HepG2 (cell line): ENCODE measurements around the gene ANKRD29. TPM values are rescaled to one million over a fixed set of nuclear protein-coding genes. Genes with fewer than 3 reads are reported as not detected.

Experiments used
- AGO2 ChIP-seq: fragments of 200-400 bp; formaldehyde crosslinking; optimal IDR thresholded peaks from 2 replicates; pipeline ENCODE3; 2017; ENCODE audit warnings: mild to moderate bottlenecking, low read depth, low read length, moderate library complexity
- ARNT ChIP-seq: fragments of 450-650 bp; IDR thresholded peaks from 2 replicates; pipeline ENCODE4 v1.6.1; 2017
- BHLHE40 ChIP-seq: IDR thresholded peaks from 2 replicates; pipeline ENCODE4 v1.6.1; 2011; ENCODE audit warnings: low read length, improper control_type of control experiment
- BORCS8-MEF2B ChIP-seq: sonication (generic); formaldehyde crosslinking; IDR thresholded peaks from 2 replicates; pipeline ENCODE4 v1.8.0; 2022; ENCODE audit warnings: mild to moderate bottlenecking, missing genetic modification reagents
- CCAR2 ChIP-seq: fragments of 200-400 bp; formaldehyde crosslinking; optimal IDR thresholded peaks from 2 replicates; pipeline ENCODE3; 2018; ENCODE audit warnings: low read depth, mild to moderate bottlenecking, low read length, moderate library complexity
- CHCHD3 ChIP-seq: sonication (generic); formaldehyde crosslinking; IDR thresholded peaks from 2 replicates; pipeline ENCODE4 v1.8.0; 2022; ENCODE audit warnings: mild to moderate bottlenecking, missing genetic modification reagents, moderate library complexity
- GABPA ChIP-seq, 2 experiments: IDR thresholded peaks; 2 replicates each; pipeline ENCODE4 v1.6.1; 2011 to 2016; ENCODE audit warnings: low read depth in 2 of 2, low read length in 1 of 2, missing biosample characterization in 1 of 2, missing genetic modification characterization in 1 of 2
- GABPB1 ChIP-seq: IDR thresholded peaks from 2 replicates; pipeline ENCODE4 v1.6.1; 2016; ENCODE audit warnings: mild to moderate bottlenecking, missing genetic modification reagents, moderate library complexity, missing compliant biosample characterization
- GATA4 ChIP-seq: sonication (generic); IDR thresholded peaks from 2 replicates; pipeline ENCODE4 v1.6.1; 2016; ENCODE audit warnings: antibody characterized with exemption, low read depth, borderline replicate concordance
- HHEX ChIP-seq: IDR thresholded peaks from 2 replicates; pipeline ENCODE4 v1.6.1; 2016; ENCODE audit warnings: control low read depth
- MAFG ChIP-seq: sonication (generic); formaldehyde crosslinking; IDR thresholded peaks from 2 replicates; pipeline ENCODE4 v1.5.1; 2020; ENCODE audit warnings: mild to moderate bottlenecking, missing genetic modification reagents
- MAFK ChIP-seq, 2 experiments: IDR thresholded peaks in 1 of 2; conservative IDR thresholded peaks in 1 of 2; 2 replicates each; pipeline ENCODE4 v1.6.1; 2011; ENCODE audit warnings: improper control_type of control experiment in 2 of 2, low read length in 2 of 2
- NCOR1 ChIP-seq: fragments of 200-600 bp; sonication (generic); IDR thresholded peaks from 2 replicates; pipeline ENCODE4 v1.7.0; 2017; ENCODE audit warnings: antibody characterized with exemption, low read length, borderline replicate concordance
- PPARG ChIP-seq: conservative IDR thresholded peaks from 2 replicates; pipeline ENCODE4 v1.6.1; 2016; ENCODE audit warnings: missing biosample characterization, missing genetic modification reagents
- RBM22 ChIP-seq: fragments of 200-400 bp; formaldehyde crosslinking; optimal IDR thresholded peaks from 2 replicates; pipeline ENCODE3; 2017; ENCODE audit warnings: mild to moderate bottlenecking, low read length, moderate library complexity
- RFXANK ChIP-seq: IDR thresholded peaks from 2 replicates; pipeline ENCODE4 v1.6.1; 2016
- ZBTB38 ChIP-seq: sonication (generic); formaldehyde crosslinking; IDR thresholded peaks from 2 replicates; pipeline ENCODE4 v1.5.1; 2020; ENCODE audit warnings: mild to moderate bottlenecking, missing genetic modification reagents
- ZNF547 ChIP-seq: sonication (generic); formaldehyde crosslinking; IDR thresholded peaks from 2 replicates; pipeline ENCODE4 v1.5.1; 2020; ENCODE audit warnings: mild to moderate bottlenecking, missing genetic modification reagents
- ZNF644 ChIP-seq: IDR thresholded peaks from 2 replicates; pipeline ENCODE4 v1.6.1; 2016; ENCODE audit warnings: low read depth
- ZSCAN9 ChIP-seq: IDR thresholded peaks from 2 replicates; pipeline ENCODE4 v1.6.1; 2016; ENCODE audit warnings: borderline replicate concordance
- polyA plus RNA-seq, 8 experiments: library from polyadenylated mRNA; depleted of rRNA in 3 of 8; stranded (reverse) in 7 of 8; unstranded in 1 of 8; fragments of >200 nt; fragmentation: Illumina TruSeq in 4 of 8; extraction: Trizol in 4 of 8; gene quantifications; 2 replicates each; pipeline versions ENCODE4 v1.2.1 to v1.2.3, GENCODE V29; 2011 to 2016; ENCODE audit warnings: low read depth in 4 of 8, missing spikeins in 1 of 8, mixed read lengths in 1 of 8; ENCODE audit not compliant: insufficient read depth in 1 of 8
- total RNA-seq, 5 experiments: library from RNA; depleted of rRNA; stranded (reverse); fragments of >200 nt; fragmentation: Illumina TruSeq; extraction: Trizol; gene quantifications; 2 replicates each; pipeline ENCODE4 v1.2.3, GENCODE V29; 2016; ENCODE audit warnings: low read depth in 1 of 5
- TF ChIP-seq, protein P1 (sequence below): sonication (generic); formaldehyde crosslinking; IDR thresholded peaks from 2 replicates; pipeline ENCODE4 v1.4.0; 2020; ENCODE audit warnings: mild to moderate bottlenecking, low read depth, missing genetic modification reagents
- TF ChIP-seq, protein P2 (sequence below): sonication (generic); formaldehyde crosslinking; IDR thresholded peaks from 2 replicates; pipeline ENCODE4 v1.4.0; 2020; ENCODE audit warnings: low read depth, missing genetic modification reagents

Gene ANKRD29
- total and polyA plus RNA-seq, 2 of the 13 experiments (the other 11 are each of a cell fraction or from before 2014, with no cell fraction given), result not detected

DNA sequence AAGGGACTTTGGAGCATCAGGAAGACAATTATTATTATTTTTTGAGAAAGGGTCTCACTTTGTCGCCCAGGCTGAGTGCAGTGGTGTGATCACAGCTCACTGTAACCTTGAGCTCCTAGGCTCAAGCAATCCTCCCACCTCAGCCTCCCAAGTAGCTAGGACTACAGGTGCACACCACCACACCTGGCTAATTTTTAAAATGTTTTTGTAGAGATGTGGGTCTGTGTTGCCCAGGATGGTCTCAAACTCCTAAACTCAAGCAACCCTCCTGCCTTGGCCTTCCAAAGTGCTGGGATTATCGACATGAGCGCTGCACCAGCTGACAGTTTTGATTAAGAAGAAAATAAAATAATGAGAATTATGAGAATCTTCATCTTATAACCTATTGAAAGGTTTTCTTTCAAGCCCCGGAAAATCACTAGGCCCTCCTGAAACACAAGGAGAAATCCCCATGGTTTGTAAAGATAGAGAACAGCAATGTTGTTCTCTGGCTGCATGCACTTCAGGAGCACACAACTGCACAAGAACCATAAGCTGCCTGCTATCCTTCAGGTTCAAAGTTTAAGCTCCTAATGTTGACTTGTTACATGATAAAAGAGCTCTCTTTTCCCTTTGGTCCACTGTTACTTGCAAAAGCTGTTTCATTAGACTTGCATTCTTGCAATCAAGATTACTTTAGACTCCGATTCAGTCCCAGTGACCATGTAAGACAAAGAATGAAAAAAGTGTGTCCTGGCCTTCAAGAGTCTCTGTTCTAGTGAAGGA, 93.2 kb downstream of the ANKRD29 start (continued):
- no peak for TF ChIP-seq MAFG
- no peak for TF ChIP-seq GABPA (IDR thresholded peaks at IDR 0.05; ENCODE audit: low read depth, low read length)
- no peak for TF ChIP-seq GABPA (CRISPR knock-in tag; IDR thresholded peaks at IDR 0.05; ENCODE audit: low read depth)
- TF ChIP-seq MAFK (conservative IDR thresholded peaks at IDR 0.05 in 1 of 2, IDR thresholded peaks at IDR 0.05 in 1 of 2; ENCODE audit: low read length in 2 of 2), result no peak
- TF ChIP-seq ARNT, result no peak
- no peak for TF ChIP-seq GABPB1 (CRISPR knock-in tag)
- peak; percentile 62; the same call in 1 of the 2 replicates for TF ChIP-seq NCOR1
- no peak for TF ChIP-seq RBM22
- TF ChIP-seq HHEX (CRISPR knock-in tag), result no peak
- no peak for TF ChIP-seq RFXANK (CRISPR knock-in tag)
- no peak for TF ChIP-seq BORCS8-MEF2B (CRISPR knock-in tag)
- TF ChIP-seq, protein P1, sequence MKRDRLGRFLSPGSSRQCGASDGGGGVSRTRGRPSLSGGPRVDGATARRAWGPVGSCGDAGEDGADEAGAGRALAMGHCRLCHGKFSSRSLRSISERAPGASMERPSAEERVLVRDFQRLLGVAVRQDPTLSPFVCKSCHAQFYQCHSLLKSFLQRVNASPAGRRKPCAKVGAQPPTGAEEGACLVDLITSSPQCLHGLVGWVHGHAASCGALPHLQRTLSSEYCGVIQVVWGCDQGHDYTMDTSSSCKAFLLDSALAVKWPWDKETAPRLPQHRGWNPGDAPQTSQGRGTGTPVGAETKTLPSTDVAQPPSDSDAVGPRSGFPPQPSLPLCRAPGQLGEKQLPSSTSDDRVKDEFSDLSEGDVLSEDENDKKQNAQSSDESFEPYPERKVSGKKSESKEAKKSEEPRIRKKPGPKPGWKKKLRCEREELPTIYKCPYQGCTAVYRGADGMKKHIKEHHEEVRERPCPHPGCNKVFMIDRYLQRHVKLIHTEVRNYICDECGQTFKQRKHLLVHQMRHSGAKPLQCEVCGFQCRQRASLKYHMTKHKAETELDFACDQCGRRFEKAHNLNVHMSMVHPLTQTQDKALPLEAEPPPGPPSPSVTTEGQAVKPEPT (CRISPR knock-in tag), result no peak
- TF ChIP-seq ZBTB38 (CRISPR knock-in tag), result no peak
- TF ChIP-seq ZNF547 (CRISPR knock-in tag), result no peak
- TF ChIP-seq CCAR2, result no peak
- no peak for TF ChIP-seq GATA4
- peak; percentile 93 for TF ChIP-seq PPARG (CRISPR knock-in tag)
- TF ChIP-seq, protein P2, sequence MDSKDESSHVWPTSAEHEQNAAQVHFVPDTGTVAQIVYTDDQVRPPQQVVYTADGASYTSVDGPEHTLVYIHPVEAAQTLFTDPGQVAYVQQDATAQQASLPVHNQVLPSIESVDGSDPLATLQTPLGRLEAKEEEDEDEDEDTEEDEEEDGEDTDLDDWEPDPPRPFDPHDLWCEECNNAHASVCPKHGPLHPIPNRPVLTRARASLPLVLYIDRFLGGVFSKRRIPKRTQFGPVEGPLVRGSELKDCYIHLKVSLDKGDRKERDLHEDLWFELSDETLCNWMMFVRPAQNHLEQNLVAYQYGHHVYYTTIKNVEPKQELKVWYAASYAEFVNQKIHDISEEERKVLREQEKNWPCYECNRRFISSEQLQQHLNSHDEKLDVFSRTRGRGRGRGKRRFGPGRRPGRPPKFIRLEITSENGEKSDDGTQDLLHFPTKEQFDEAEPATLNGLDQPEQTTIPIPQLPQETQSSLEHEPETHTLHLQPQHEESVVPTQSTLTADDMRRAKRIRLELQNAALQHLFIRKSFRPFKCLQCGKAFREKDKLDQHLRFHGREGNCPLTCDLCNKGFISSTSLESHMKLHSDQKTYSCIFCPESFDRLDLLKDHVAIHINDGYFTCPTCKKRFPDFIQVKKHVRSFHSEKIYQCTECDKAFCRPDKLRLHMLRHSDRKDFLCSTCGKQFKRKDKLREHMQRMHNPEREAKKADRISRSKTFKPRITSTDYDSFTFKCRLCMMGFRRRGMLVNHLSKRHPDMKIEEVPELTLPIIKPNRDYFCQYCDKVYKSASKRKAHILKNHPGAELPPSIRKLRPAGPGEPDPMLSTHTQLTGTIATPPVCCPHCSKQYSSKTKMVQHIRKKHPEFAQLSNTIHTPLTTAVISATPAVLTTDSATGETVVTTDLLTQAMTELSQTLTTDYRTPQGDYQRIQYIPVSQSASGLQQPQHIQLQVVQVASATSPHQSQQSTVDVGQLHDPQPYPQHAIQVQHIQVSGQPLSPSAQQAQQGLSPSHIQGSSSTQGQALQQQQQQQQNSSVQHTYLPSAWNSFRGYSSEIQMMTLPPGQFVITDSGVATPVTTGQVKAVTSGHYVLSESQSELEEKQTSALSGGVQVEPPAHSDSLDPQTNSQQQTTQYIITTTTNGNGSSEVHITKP (CRISPR knock-in tag), result no peak
- TF ChIP-seq AGO2, result no peak
- peak; percentile 69; the same call in 1 of the 2 replicates for TF ChIP-seq ZSCAN9 (CRISPR knock-in tag)
- no peak for TF ChIP-seq CHCHD3 (CRISPR knock-in tag)
- TF ChIP-seq BHLHE40, result no peak
- TF ChIP-seq ZNF644 (CRISPR knock-in tag), result 0 out of 2 replicates have a peak, but pooled peaks have one; percentile 45
